WTC11 (cell line): ENCODE results near the gene ZNF764. TPM values are rescaled to one million over a fixed set of nuclear protein-coding genes. Genes with fewer than 3 reads are reported as not detected.
"Not testable (repeated sequence)": the region's sequence is repeated elsewhere in the genome, so short reads cannot be mapped to it uniquely, and the experiment has no call there.

Experiments
- ATAC-seq: fragments of 200-7000 bp; cut with Tn5 transposase; 2 replicates; pipeline ENCODE4 v1.10.0; 2021; ENCODE audit warnings: mild to moderate bottlenecking, moderate library complexity
- CTCF ChIA-PET: fragments of 300-600 bp; sonication (Branson Sonifier 250); formaldehyde crosslinking; loops from one replicate; lab custom pipeline; 2021; ENCODE audit warnings: antibody characterized with exemption; lab: Charles Lee
- POLR2A ChIA-PET: fragments of 350-600 bp; sonication (Branson Sonifier 250); formaldehyde crosslinking; loops from one replicate; lab custom pipeline; 2021; ENCODE audit warnings: antibody characterized with exemption; lab: Charles Lee
- DNase-seq: peaks from one replicate; pipeline ENCODE4 v3.0.0; 2021; ENCODE audit warnings: low spot score
- H3K27ac Mint-ChIP-seq: 2 replicates; pipeline ENCODE4 v1.8.0; 2021; ENCODE audit warnings: mixed read lengths
- H3K27me3 Mint-ChIP-seq: 2 replicates; pipeline ENCODE4 v1.8.0; 2021; ENCODE audit warnings: low read depth, mild to moderate bottlenecking, moderate library complexity, mixed read lengths
- H3K36me3 Mint-ChIP-seq: 2 replicates; pipeline ENCODE4 v1.8.0; 2021; ENCODE audit warnings: mixed read lengths
- H3K4me1 Mint-ChIP-seq: 2 replicates; pipeline ENCODE4 v1.8.0; 2022; ENCODE audit warnings: mixed read lengths
- H3K4me3 Mint-ChIP-seq: 2 replicates; pipeline ENCODE4 v1.8.0; 2021; ENCODE audit warnings: mild to moderate bottlenecking, moderate library complexity, mixed read lengths
- H3K9me3 Mint-ChIP-seq: 2 replicates; pipeline ENCODE4 v1.8.0; 2021; ENCODE audit warnings: mixed read lengths
- ATF2 ChIP-seq: sonication (generic); formaldehyde crosslinking; IDR thresholded peaks from 2 replicates; pipeline ENCODE4 v1.8.1; 2022; ENCODE audit warnings: low read depth, missing genetic modification reagents, borderline replicate concordance
- CREB1 ChIP-seq: sonication (generic); formaldehyde crosslinking; IDR thresholded peaks from 2 replicates; pipeline ENCODE4 v1.8.0; 2023; ENCODE audit warnings: mild to moderate bottlenecking, missing genetic modification reagents
- ESRRA ChIP-seq: sonication (generic); formaldehyde crosslinking; IDR thresholded peaks from 2 replicates; pipeline ENCODE4 v1.8.1; 2022; ENCODE audit warnings: mild to moderate bottlenecking, missing genetic modification reagents, borderline replicate concordance
- ETV6 ChIP-seq: sonication (generic); formaldehyde crosslinking; IDR thresholded peaks from 2 replicates; pipeline ENCODE4 v1.8.1; 2022; ENCODE audit warnings: mild to moderate bottlenecking, missing genetic modification reagents
- FOXJ3 ChIP-seq: sonication (generic); formaldehyde crosslinking; IDR thresholded peaks from 2 replicates; pipeline ENCODE4 v1.9.0; 2021; ENCODE audit warnings: missing genetic modification reagents, mild to moderate bottlenecking, borderline replicate concordance
- FOXK1 ChIP-seq: sonication (generic); formaldehyde crosslinking; IDR thresholded peaks from 2 replicates; pipeline ENCODE4 v1.8.0; 2022; ENCODE audit warnings: mild to moderate bottlenecking, moderate library complexity, missing genetic modification reagents
- FOXP1 ChIP-seq: sonication (generic); formaldehyde crosslinking; IDR thresholded peaks from 2 replicates; pipeline ENCODE4 v1.8.0; 2022; ENCODE audit warnings: missing genetic modification reagents, mild to moderate bottlenecking, moderate library complexity, borderline replicate concordance
- GABPB1 ChIP-seq: sonication (generic); formaldehyde crosslinking; IDR thresholded peaks from 2 replicates; pipeline ENCODE4 v1.8.1; 2023; ENCODE audit warnings: mild to moderate bottlenecking, missing genetic modification reagents
- OVOL2 ChIP-seq: fragments of 250-450 bp; sonication (Bioruptor Pico); IDR thresholded peaks from 2 replicates; pipeline ENCODE4 v1.9.0; 2021; ENCODE audit warnings: mild to moderate bottlenecking, borderline replicate concordance
- SOX15 ChIP-seq: fragments of 250-450 bp; sonication (Bioruptor Pico); IDR thresholded peaks from 2 replicates; pipeline ENCODE4 v1.9.0; 2021; ENCODE audit warnings: mild to moderate bottlenecking
- SP1 ChIP-seq: sonication (generic); formaldehyde crosslinking; conservative IDR thresholded peaks from 2 replicates; pipeline ENCODE4 v1.8.1; 2022; ENCODE audit warnings: missing genetic modification reagents
- USF1 ChIP-seq: sonication (generic); formaldehyde crosslinking; IDR thresholded peaks from 2 replicates; pipeline ENCODE4 v1.8.0; 2022; ENCODE audit warnings: mild to moderate bottlenecking, missing genetic modification reagents
- ZNF121 ChIP-seq: sonication (generic); formaldehyde crosslinking; IDR thresholded peaks from 2 replicates; pipeline ENCODE4 v1.8.0; 2023; ENCODE audit warnings: missing genetic modification reagents
- ZNF232 ChIP-seq: sonication (generic); formaldehyde crosslinking; IDR thresholded peaks from 2 replicates; pipeline ENCODE4 v1.8.0; 2022; ENCODE audit warnings: mild to moderate bottlenecking, missing genetic modification reagents
- ZNF263 ChIP-seq: sonication (generic); formaldehyde crosslinking; IDR thresholded peaks from 2 replicates; pipeline ENCODE4 v1.8.1; 2022; ENCODE audit warnings: low read depth, mild to moderate bottlenecking, moderate library complexity, missing genetic modification reagents
- ZNF416 ChIP-seq: fragments of 250-450 bp; sonication (Bioruptor Pico); IDR thresholded peaks from 2 replicates; pipeline ENCODE4 v1.9.0; 2021; ENCODE audit warnings: mild to moderate bottlenecking, inconsistent platforms
- total RNA-seq: library from RNA; stranded (reverse); gene quantifications from 3 replicates; pipeline ENCODE4 v1.2.3, GENCODE V29; 2021
- TF ChIP-seq, protein P1 (sequence below): sonication (generic); formaldehyde crosslinking; conservative IDR thresholded peaks from 2 replicates; pipeline ENCODE4 v1.8.1; 2022; ENCODE audit warnings: mild to moderate bottlenecking, missing genetic modification reagents
- TF ChIP-seq, protein P2 (sequence below): fragments of 250-450 bp; sonication (Bioruptor Pico); IDR thresholded peaks from 2 replicates; pipeline ENCODE4 v1.9.0; 2021; ENCODE audit warnings: mild to moderate bottlenecking

ZNF764 gene
- total RNA-seq, 1 experiment from 2014 or later: 10.4 TPM

DNA sequence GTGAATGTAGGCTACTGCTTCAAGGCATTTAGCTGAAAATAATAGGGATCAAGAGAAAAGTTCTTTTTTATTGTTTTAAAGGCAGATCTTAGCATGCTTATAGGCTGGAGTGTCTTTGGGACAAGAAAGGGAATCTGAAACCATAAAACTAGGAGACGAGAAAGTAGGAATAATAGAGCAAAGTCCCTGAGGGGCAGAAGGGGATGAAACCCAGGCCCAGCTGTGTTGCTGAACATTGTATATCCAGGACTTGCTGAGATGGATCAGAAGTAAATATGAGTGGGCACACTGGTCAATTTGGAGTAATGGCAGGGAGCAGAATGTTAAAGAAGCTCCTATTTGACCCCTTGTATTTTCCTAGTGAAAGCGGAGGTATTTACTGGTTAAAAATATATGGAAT, 42.8 kb upstream of the ZNF764 start (continued):
- no peak for TF ChIP-seq USF1 (CRISPR knock-in tag)

GRCh38 chr16:30600215-30600614, 42.0 kb upstream of the ZNF764 start:
- ChIA-PET POLR2A (no interaction called here), CTCF (interaction anchor here (1.1 to 4.7 kb wide), 3 partner anchors 14 to 170 kb away, joined by 3 to 41 read pairs (median 9); partner anchors contain the start of genes DCTPP1 and ZNF785)
- H3K4me1 Mint-ChIP-seq: no peaks in the 10 kb centered on the region
- no peak for TF ChIP-seq SP1 (CRISPR knock-in tag)
- no peak for TF ChIP-seq FOXJ3
- no peak for DNase-seq
- ATAC-seq: no peak
- no peaks in the 10 kb centered on the region for H3K27me3 Mint-ChIP-seq
- H3K4me3 Mint-ChIP-seq: no peak overlapping the region
- peaks cover 18% of the 10 kb centered on the region for H3K36me3 Mint-ChIP-seq
- H3K9me3 Mint-ChIP-seq: no peaks in the 10 kb centered on the region
- H3K27ac Mint-ChIP-seq: no peak overlapping the region

DNA sequence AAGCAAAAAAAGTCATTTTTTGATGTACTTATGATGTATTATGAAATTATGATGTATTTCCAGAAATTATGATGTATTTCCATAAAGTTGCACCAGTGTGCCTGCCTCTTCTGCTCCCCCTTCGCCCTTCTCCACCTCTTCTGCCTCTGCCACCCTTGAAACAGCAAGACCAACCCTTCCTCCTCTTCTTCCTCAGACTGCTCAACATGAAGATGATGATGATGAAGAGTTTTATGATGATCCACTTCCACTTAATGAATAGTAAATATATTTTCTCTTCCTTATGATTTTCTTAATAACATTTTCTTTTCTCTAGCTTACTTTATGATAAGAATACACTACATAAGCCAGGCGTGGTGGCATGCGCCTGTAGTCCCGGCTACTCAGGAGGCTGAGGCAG, 34.7 kb upstream of the ZNF764 start:
- Mint-ChIP-seq H3K9me3 (peaks cover 6% of the 10 kb centered on the region), H3K27me3 (no peaks in the 10 kb centered on the region), H3K27ac (no peak overlapping the region), H3K4me1 (no peaks in the 10 kb centered on the region), H3K36me3 (peaks cover 10% of the 10 kb centered on the region), H3K4me3 (no peak overlapping the region)
- TF ChIP-seq ATF2 (no peak), CREB1 (no peak), FOXP1 (CRISPR knock-in tag) (no peak), OVOL2 (CRISPR knock-in tag) (no peak), SOX15 (CRISPR knock-in tag) (no peak), ZNF416 (CRISPR knock-in tag) (no peak), ZNF121 (CRISPR knock-in tag) (no peak), FOXK1 (CRISPR knock-in tag) (no peak), ZNF232 (CRISPR knock-in tag) (no peak), ESRRA (CRISPR knock-in tag) (no peak), ETV6 (CRISPR knock-in tag) (no peak), ZNF263 (CRISPR knock-in tag) (no peak), GABPB1 (CRISPR knock-in tag) (no peak)
- TF ChIP-seq, protein P1, sequence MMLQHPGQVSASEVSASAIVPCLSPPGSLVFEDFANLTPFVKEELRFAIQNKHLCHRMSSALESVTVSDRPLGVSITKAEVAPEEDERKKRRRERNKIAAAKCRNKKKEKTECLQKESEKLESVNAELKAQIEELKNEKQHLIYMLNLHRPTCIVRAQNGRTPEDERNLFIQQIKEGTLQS (CRISPR knock-in tag): no peak
- TF ChIP-seq, protein P2, sequence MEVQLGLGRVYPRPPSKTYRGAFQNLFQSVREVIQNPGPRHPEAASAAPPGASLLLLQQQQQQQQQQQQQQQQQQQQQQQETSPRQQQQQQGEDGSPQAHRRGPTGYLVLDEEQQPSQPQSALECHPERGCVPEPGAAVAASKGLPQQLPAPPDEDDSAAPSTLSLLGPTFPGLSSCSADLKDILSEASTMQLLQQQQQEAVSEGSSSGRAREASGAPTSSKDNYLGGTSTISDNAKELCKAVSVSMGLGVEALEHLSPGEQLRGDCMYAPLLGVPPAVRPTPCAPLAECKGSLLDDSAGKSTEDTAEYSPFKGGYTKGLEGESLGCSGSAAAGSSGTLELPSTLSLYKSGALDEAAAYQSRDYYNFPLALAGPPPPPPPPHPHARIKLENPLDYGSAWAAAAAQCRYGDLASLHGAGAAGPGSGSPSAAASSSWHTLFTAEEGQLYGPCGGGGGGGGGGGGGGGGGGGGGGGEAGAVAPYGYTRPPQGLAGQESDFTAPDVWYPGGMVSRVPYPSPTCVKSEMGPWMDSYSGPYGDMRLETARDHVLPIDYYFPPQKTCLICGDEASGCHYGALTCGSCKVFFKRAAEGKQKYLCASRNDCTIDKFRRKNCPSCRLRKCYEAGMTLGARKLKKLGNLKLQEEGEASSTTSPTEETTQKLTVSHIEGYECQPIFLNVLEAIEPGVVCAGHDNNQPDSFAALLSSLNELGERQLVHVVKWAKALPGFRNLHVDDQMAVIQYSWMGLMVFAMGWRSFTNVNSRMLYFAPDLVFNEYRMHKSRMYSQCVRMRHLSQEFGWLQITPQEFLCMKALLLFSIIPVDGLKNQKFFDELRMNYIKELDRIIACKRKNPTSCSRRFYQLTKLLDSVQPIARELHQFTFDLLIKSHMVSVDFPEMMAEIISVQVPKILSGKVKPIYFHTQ: no peak
- ChIA-PET POLR2A (interaction anchor here (0.6 kb wide), 1 partner anchor 102 kb away, joined by 4 read pairs; no protein-coding TSS in a partner anchor), CTCF (interaction anchor here (1.1 to 1.3 kb wide), 3 partner anchors 23 to 480 kb away, joined by 3 to 8 read pairs (median 5); partner anchors contain the start of gene DCTPP1)
- ATAC-seq (no peak), DNase-seq (no peak)

DNA sequence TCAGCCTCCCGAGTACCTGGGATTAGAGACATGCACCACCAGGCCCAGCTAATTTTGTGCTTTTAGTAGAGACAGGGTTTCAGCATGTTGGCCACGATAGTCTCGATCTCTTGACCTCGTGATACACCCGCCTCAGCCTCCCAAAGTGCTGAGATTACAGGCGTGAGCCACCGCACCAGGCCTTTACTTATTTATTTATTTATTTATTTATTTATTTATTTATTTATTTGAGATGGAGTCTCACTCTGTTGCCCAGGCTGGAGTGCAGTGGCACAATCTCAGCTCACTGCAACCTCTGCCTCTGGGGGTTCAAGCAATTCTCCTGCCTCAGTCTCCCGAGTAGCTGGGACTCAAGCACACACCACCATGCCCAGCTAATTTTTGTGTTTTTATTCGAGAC, 32.7 kb upstream of the ZNF764 start:
- ATAC-seq, POLR2A ChIA-PET, H3K9me3 Mint-ChIP-seq, H3K4me3 Mint-ChIP-seq, H3K27ac Mint-ChIP-seq, DNase-seq, H3K4me1 Mint-ChIP-seq, H3K27me3 Mint-ChIP-seq: not testable (repeated sequence)
- CTCF ChIA-PET: interaction anchor here (1.0 kb wide), 1 partner anchor 161 kb away, joined by 6 read pairs; the partner anchor contains the start of gene DCTPP1
- H3K36me3 Mint-ChIP-seq: peaks cover 20% of the 10 kb centered on the region

DNA sequence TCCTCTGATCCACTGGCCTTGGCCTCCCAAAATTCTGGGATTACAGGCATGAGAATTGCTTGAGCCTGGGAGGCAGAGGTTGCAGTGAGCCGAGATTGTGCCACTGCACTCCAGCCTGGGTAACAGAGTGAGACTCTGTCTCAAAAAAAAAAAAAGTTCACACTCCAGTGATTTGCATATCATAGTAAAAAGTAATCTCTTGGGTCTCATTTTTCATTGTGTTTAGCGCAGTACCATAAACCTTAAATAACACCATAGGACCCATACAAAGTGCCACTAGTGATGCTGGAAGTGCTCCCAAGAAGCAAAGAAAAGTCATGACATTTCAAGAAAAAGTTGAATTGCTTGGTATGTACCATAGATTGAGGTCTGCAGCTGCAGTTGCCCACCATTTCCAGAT, 31.4 kb upstream of the ZNF764 start:
- H3K36me3 Mint-ChIP-seq: peaks cover 16% of the 10 kb centered on the region
- DNase-seq, H3K9me3 Mint-ChIP-seq, CTCF ChIA-PET, H3K27ac Mint-ChIP-seq, H3K4me1 Mint-ChIP-seq, H3K4me3 Mint-ChIP-seq, H3K27me3 Mint-ChIP-seq, POLR2A ChIA-PET, ATAC-seq: not testable (repeated sequence)
